Upper lobe of left lung (tissue), 4 donors: ENCODE data around the gene FBXL2.

Experiments used
- CTCF ChIP-seq, 6 experiments: fragments of 450-650 bp in 4 of 6; fragments of 200-600 bp in 2 of 6; sonication (generic) in 2 of 6; IDR thresholded peaks; one replicate each; pipeline ENCODE4 v1.5.1; 2016 to 2019; ENCODE audit warnings: antibody characterized with exemption in 6 of 6
- EP300 ChIP-seq, 4 donors: sonication (generic); formaldehyde crosslinking; IDR thresholded peaks; one replicate each; pipeline ENCODE4 v1.5.1; 2017; ENCODE audit warnings: antibody characterized with exemption in 4 of 4, control low read depth in 2 of 4

GRCh38 chr3:33287672-33288282 is 10.5 kb downstream of the FBXL2 start:
- TF ChIP-seq EP300 (IDR thresholded peaks at IDR 0.05) (no peak), CTCF (IDR thresholded peaks at IDR 0.05) (no peak)
